Kidney epithelial cell (primary cell): Measurements from ENCODE around the gene GTPBP3. TPM values are rescaled to one million over a fixed set of nuclear protein-coding genes. Genes with fewer than 3 reads are reported as not detected.

Experiments used
- DNase-seq: peaks from one replicate; pipeline ENCODE4 v3.0.0-alpha.2; 2010; ENCODE audit warnings: low read depth
- H3K27me3 ChIP-seq: 2 replicates; pipeline ENCODE4 v1.6.0; 2011; ENCODE audit warnings: low read length; ENCODE audit not compliant: control insufficient read depth, insufficient read depth
- H3K36me3 ChIP-seq: 2 replicates; pipeline ENCODE4 v1.5.1; 2011; ENCODE audit warnings: low read length; ENCODE audit not compliant: control insufficient read depth, insufficient read depth
- H3K4me3 ChIP-seq: 2 replicates; pipeline ENCODE4 v1.5.1; 2011; ENCODE audit warnings: low read depth, mild to moderate bottlenecking, control low read depth, low read length
- total RNA-seq: library from RNA; depleted of rRNA; stranded (reverse); fragments of >200 nt; gene quantifications from 2 replicates; pipeline ENCODE4 v1.2.3, GENCODE V29; 2015
- TF ChIP-seq, protein P1 (sequence below): IDR thresholded peaks from 2 replicates; pipeline ENCODE4 v1.5.1; 2011; ENCODE audit warnings: mild to moderate bottlenecking, moderate library complexity, low read length, control low read depth, inconsistent platforms; ENCODE audit not compliant: insufficient read depth, poor library complexity, severe bottlenecking

The GTPBP3 gene
- total RNA-seq, 1 donor from 2014 or later, result 31.8 TPM

DNA sequence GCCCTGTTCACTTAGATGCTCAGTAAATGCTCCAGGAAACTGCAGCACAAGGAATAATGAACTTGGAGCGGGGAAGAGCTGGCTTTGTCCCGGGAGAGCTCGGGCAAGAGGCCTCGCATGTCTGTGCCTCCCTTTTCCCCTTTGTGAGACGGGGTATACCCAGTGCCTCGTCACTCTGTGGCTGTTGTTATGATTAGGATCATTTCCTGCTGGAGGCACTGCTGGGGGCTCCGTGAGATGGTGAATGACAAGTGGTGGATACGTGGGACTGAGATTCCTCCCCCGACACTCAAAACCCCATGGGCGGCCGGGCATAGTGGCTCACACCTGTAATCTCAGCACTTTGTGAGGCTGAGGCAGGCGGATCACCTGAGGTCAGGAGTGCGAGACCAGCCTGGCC, 40.9 kb downstream of the GTPBP3 start:
- H3K27me3 ChIP-seq, result peaks cover 2% of the 10 kb centered on the region
- TF ChIP-seq, protein P1, sequence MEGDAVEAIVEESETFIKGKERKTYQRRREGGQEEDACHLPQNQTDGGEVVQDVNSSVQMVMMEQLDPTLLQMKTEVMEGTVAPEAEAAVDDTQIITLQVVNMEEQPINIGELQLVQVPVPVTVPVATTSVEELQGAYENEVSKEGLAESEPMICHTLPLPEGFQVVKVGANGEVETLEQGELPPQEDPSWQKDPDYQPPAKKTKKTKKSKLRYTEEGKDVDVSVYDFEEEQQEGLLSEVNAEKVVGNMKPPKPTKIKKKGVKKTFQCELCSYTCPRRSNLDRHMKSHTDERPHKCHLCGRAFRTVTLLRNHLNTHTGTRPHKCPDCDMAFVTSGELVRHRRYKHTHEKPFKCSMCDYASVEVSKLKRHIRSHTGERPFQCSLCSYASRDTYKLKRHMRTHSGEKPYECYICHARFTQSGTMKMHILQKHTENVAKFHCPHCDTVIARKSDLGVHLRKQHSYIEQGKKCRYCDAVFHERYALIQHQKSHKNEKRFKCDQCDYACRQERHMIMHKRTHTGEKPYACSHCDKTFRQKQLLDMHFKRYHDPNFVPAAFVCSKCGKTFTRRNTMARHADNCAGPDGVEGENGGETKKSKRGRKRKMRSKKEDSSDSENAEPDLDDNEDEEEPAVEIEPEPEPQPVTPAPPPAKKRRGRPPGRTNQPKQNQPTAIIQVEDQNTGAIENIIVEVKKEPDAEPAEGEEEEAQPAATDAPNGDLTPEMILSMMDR, result no peak
- H3K4me3 ChIP-seq, result no peak overlapping the region
- H3K36me3 ChIP-seq, result no peaks in the 10 kb centered on the region
- DNase-seq, result no peak

DNA sequence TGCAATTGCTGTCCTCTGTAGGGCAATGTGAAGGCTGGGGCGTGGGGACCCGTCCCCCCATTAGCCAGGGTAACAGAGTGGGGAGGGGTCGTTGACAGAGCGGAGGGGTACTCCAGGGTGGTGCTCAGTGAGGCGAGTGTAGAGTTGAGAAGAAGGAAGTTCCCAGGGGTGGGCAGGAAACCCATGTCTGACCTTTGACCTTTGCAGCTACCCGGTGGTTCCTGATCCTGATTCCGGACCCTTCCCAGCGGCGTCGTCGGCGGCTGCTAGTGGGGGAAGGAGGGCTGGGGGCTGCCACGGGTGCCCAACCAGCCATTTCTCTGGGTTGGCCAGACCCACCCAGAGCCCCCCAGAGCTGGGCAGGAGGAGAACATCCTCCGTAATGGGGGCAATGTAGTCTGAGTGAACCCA, 41.9 kb downstream of the GTPBP3 start:
- no peaks in the 10 kb centered on the region for H3K36me3 ChIP-seq

GRCh38 chr19:17380426-17381138, 43.2 kb downstream of the GTPBP3 start:
- TF ChIP-seq, protein P1, result no peak
- no peaks in the 10 kb centered on the region for H3K36me3 ChIP-seq

More for the DNA sequence above, 41.9 kb downstream of the GTPBP3 start:
- Histone ChIP-seq H3K4me3 (no peak overlapping the region), H3K27me3 (peaks cover 2% of the 10 kb centered on the region)
- TF ChIP-seq, protein P1, result no peak
- DNase-seq, result no peak

DNA sequence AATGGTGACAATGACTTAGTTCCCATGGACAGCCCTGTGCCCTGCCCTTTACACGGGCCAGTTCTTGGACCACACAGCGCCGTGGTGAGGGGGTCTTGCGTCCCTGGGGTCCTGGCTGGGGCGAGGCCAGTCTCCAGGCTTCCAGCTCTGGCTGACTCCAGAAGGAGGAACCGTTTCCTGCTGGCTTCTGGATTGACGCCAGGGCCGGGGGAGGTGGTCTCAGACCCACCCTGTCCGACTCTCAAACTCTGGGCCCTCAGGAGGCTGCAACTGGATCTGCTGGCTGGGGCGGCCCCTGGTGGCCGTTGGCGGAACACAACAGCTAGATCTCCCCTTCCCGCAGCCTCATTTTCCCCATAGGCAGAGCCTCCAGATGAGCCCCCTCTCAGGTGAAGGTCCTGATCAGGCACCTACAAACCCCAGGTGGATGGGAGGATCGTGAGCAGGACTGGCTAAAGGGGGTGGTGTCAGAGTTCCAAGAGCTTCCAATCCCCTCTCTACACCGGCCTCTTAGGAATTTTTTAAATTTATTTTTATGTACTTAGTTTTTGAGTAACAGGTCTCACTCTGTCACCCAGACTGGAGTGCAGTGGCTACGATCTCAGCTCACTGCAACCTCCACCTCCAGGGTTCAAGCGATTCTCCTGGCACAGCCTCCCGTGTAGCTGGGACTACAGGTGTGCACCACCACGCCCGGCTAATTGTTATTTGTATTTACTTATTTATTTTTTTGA, 48.7 kb downstream of the GTPBP3 start:
- TF ChIP-seq, protein P1, result peak; percentile 98
- H3K27me3 ChIP-seq, result peaks cover 5% of the 10 kb centered on the region
- no peak overlapping the region for H3K4me3 ChIP-seq
- no peaks in the 10 kb centered on the region for H3K36me3 ChIP-seq
- DNase-seq, result no peak

More at GRCh38 chr19:17380426-17381138, 43.2 kb downstream of the GTPBP3 start:
- peaks cover 2% of the 10 kb centered on the region for H3K27me3 ChIP-seq
- no peak for DNase-seq
- no peak overlapping the region for H3K4me3 ChIP-seq

- TF ChIP-seq, protein P1, result no peak
- no peaks in the 10 kb centered on the region for H3K36me3 ChIP-seq
- H3K4me3 ChIP-seq, result no peak overlapping the region
- no peak for DNase-seq
- peaks cover 11% of the 10 kb centered on the region for H3K27me3 ChIP-seq
These were observed 51.9 kb downstream of the GTPBP3 start for GRCh38 chr19:17389288-17389687.
